ENCODE data around the gene CEP97. TPM values are rescaled to one million over a fixed set of nuclear protein-coding genes. Genes with fewer than 3 reads are reported as not detected.

CEP97 gene
- total and polyA plus RNA-seq, 9 of the 15 experiments (the other 6 are each of a cell fraction or from before 2014, with no cell fraction given) = 2.0 to 10.1 (median 4.3) TPM

DNA sequence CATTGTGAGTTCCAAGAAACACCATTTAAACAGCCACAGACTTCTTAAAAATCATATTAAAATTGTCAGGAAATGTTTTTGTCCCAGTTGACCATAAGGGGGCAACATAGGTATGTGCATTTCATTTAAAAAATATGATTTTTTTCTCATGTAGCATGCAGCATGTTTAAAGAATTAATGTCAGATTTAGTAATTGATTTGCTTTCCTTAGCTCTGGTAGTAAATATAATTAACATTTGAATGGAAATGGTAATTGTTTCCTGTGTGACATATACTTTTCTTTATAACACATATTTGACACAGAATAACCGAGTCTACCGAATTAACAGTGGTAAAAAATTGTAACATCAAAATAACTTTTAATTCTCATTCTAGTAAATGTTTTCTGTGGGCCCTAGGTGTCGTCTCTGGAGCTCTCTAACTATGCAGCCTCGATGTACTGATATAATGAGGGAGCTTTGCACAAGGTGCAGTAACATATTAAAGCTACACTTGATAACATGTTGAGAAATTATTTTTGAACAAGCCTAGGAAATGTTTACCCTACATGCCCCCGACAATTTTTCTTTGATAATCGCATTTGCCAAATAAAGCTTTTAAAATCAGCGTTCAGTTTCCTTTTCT, 89.5 kb downstream of the CEP97 start:
- Histone ChIP-seq H3K4me1 (replicated peaks in 1 of 2; ENCODE audit: control insufficient read depth in 2 of 2, insufficient read depth in 2 of 2, low read length in 2 of 2) (no peaks in the 10 kb centered on the region), H3K27ac (ENCODE audit: extremely low read depth, low read depth, low read length) (no peak overlapping the region), H2AFZ (ENCODE audit: low read depth, low read length) (no peak overlapping the region), H4K20me1 (replicated peaks; ENCODE audit: control insufficient read depth, insufficient read depth, low read length) (no peaks in the 10 kb centered on the region), H3K4me2 (ENCODE audit: insufficient read depth, low read length) (no peak overlapping the region), H3K9ac (ENCODE audit: insufficient read depth in 1 of 2, low read depth in 2 of 2, low read length in 2 of 2) (no peak overlapping the region), H3K36me3 (ENCODE audit: control insufficient read depth, insufficient read depth, low read length) (no peaks in the 10 kb centered on the region), H3K9me3 (replicated peaks; ENCODE audit: control insufficient read depth, insufficient read depth, low read depth, low read length) (no peaks in the 10 kb centered on the region), H3K9me1 (ENCODE audit: control insufficient read depth, insufficient read depth, low read length) (no peaks in the 10 kb centered on the region), H3K27me3 (ENCODE audit: control insufficient read depth in 2 of 2, insufficient read depth in 2 of 2, low read length in 2 of 2) (no peaks in the 10 kb centered on the region), H3K4me3 (no peak overlapping the region), H3K79me2 (ENCODE audit: control insufficient read depth, insufficient read depth, low read length) (no peaks in the 10 kb centered on the region)
- intact Hi-C loops (cut with micrococcal nuclease) = loop anchor here (1.0 to 10.0 kb wide), 3 partner anchors 37 to 411 kb away; no protein-coding TSS in a partner anchor
- ChIA-PET CTCF (ENCODE audit: low intra/inter-chr PET ratio) (interaction anchor here (0.6 to 1.6 kb wide), 3 partner anchors 8 to 411 kb away, joined by 3 to 14 read pairs (median 4); no protein-coding TSS in a partner anchor), POLR2A (no interaction called here)
- BruUV-seq (replicated peaks) = no TSS peak
- peak in 1 of 4 experiments; percentile 13 for DNase-seq (ENCODE audit: extremely low read depth in 1 of 4, low spot score in 3 of 4)
- no peak for ATAC-seq
- 24% methylated on average over 7 of the region's 7 CpGs for WGBS (ENCODE audit: insufficient coverage, low coverage, missing lambda C conversion rate)
- TF ChIP-seq, protein P1, sequence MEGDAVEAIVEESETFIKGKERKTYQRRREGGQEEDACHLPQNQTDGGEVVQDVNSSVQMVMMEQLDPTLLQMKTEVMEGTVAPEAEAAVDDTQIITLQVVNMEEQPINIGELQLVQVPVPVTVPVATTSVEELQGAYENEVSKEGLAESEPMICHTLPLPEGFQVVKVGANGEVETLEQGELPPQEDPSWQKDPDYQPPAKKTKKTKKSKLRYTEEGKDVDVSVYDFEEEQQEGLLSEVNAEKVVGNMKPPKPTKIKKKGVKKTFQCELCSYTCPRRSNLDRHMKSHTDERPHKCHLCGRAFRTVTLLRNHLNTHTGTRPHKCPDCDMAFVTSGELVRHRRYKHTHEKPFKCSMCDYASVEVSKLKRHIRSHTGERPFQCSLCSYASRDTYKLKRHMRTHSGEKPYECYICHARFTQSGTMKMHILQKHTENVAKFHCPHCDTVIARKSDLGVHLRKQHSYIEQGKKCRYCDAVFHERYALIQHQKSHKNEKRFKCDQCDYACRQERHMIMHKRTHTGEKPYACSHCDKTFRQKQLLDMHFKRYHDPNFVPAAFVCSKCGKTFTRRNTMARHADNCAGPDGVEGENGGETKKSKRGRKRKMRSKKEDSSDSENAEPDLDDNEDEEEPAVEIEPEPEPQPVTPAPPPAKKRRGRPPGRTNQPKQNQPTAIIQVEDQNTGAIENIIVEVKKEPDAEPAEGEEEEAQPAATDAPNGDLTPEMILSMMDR (IDR thresholded peaks at IDR 0.05 in 2 of 3, conservative IDR thresholded peaks at IDR 0.05 in 1 of 3; ENCODE audit: insufficient read depth in 2 of 3, low read depth in 1 of 3, low read length in 3 of 3) = peak; percentile 12 to 71 (median 24); a peak in 3 of 6 replicates
- TF ChIP-seq RAD21 (CRISPR knock-in tag; conservative IDR thresholded peaks at IDR 0.05 in 1 of 2, IDR thresholded peaks at IDR 0.05 in 1 of 2) (peak; percentile 79 to 83), SMC3 (conservative IDR thresholded peaks at IDR 0.05; ENCODE audit: insufficient read depth, low read depth, low read length) (0 out of 2 replicates have a peak, but pooled peaks have one; percentile 10), CCNT2 (IDR thresholded peaks at IDR 0.05; ENCODE audit: borderline replicate concordance, extremely low read depth, insufficient read length, low read depth, low read length) (no peak), ZNF143 (CRISPR knock-in tag; IDR thresholded peaks at IDR 0.05) (no peak)
- TF ChIP-seq, protein P2, sequence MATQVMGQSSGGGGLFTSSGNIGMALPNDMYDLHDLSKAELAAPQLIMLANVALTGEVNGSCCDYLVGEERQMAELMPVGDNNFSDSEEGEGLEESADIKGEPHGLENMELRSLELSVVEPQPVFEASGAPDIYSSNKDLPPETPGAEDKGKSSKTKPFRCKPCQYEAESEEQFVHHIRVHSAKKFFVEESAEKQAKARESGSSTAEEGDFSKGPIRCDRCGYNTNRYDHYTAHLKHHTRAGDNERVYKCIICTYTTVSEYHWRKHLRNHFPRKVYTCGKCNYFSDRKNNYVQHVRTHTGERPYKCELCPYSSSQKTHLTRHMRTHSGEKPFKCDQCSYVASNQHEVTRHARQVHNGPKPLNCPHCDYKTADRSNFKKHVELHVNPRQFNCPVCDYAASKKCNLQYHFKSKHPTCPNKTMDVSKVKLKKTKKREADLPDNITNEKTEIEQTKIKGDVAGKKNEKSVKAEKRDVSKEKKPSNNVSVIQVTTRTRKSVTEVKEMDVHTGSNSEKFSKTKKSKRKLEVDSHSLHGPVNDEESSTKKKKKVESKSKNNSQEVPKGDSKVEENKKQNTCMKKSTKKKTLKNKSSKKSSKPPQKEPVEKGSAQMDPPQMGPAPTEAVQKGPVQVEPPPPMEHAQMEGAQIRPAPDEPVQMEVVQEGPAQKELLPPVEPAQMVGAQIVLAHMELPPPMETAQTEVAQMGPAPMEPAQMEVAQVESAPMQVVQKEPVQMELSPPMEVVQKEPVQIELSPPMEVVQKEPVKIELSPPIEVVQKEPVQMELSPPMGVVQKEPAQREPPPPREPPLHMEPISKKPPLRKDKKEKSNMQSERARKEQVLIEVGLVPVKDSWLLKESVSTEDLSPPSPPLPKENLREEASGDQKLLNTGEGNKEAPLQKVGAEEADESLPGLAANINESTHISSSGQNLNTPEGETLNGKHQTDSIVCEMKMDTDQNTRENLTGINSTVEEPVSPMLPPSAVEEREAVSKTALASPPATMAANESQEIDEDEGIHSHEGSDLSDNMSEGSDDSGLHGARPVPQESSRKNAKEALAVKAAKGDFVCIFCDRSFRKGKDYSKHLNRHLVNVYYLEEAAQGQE (IDR thresholded peaks at IDR 0.05; ENCODE audit: borderline replicate concordance) = peak; percentile 68; the same call in 1 of the 2 replicates
- TF ChIP-seq, protein P2 (CRISPR knock-in tag; IDR thresholded peaks at IDR 0.05; ENCODE audit: low read depth) = no peak
- TF ChIP-seq, protein P3, sequence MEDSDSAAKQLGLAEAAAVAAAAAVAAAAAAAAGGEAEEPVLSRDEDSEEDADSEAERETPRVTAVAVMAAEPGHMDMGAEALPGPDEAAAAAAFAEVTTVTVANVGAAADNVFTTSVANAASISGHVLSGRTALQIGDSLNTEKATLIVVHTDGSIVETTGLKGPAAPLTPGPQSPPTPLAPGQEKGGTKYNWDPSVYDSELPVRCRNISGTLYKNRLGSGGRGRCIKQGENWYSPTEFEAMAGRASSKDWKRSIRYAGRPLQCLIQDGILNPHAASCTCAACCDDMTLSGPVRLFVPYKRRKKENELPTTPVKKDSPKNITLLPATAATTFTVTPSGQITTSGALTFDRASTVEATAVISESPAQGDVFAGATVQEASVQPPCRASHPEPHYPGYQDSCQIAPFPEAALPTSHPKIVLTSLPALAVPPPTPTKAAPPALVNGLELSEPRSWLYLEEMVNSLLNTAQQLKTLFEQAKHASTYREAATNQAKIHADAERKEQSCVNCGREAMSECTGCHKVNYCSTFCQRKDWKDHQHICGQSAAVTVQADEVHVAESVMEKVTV (CRISPR knock-in tag; IDR thresholded peaks at IDR 0.05) = peak; percentile 62; the same call in 1 of the 2 replicates
- in situ Hi-C loops (cut with MboI) = loop anchor here (5.0 to 25.0 kb wide), 2 partner anchors 413 to 723 kb away; no protein-coding TSS in a partner anchor
- FAIRE-seq = no peak

Measured in K562 (cell line).